Tibial nerve (tissue), 4 donors: ENCODE data around the gene KDM2B.

Experiments
- EP300 ChIP-seq, 2 donors: sonication (generic); formaldehyde crosslinking; IDR thresholded peaks; one replicate each; pipeline ENCODE4 v1.6.1; 2017; ENCODE audit warnings: antibody characterized with exemption in 2 of 2, mild to moderate bottlenecking in 1 of 2
- POLR2A ChIP-seq, 2 donors: fragments of 450-650 bp; IDR thresholded peaks; one replicate each; pipeline ENCODE4 v1.6.1; 2017; ENCODE audit warnings: antibody characterized with exemption in 2 of 2, mild to moderate bottlenecking in 2 of 2, moderate library complexity in 2 of 2
- TF ChIP-seq, protein P1 (sequence below), 5 experiments: fragments of 200-600 bp in 3 of 5; fragments of 450-650 bp in 2 of 5; sonication (generic) in 3 of 5; IDR thresholded peaks; one replicate each; pipeline ENCODE4 v1.5.1; 2016 to 2019; ENCODE audit warnings: antibody characterized with exemption in 5 of 5, mild to moderate bottlenecking in 3 of 5, moderate library complexity in 2 of 5

DNA sequence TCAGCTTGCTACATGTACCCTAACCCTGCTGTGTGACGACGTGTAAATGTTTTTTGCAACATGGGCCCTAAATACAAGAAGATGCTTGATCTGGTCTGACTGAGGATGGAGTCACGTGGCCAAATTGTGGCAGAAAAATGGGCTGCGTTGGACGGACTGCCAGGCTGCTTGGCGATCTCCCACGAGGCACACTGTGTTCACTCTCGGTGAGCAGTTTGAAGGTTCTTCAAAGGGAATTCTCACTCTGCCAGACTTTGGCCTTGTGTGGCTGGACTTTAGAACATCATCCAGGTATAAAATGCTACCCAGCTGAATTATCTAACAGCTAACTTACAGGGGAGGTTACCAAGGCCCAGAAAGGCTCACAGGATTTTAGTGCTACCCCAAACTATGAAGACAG, 85.1 kb downstream of the KDM2B start:
- TF ChIP-seq POLR2A (IDR thresholded peaks at IDR 0.05) (no peak), EP300 (IDR thresholded peaks at IDR 0.05) (no peak)
- TF ChIP-seq, protein P1, sequence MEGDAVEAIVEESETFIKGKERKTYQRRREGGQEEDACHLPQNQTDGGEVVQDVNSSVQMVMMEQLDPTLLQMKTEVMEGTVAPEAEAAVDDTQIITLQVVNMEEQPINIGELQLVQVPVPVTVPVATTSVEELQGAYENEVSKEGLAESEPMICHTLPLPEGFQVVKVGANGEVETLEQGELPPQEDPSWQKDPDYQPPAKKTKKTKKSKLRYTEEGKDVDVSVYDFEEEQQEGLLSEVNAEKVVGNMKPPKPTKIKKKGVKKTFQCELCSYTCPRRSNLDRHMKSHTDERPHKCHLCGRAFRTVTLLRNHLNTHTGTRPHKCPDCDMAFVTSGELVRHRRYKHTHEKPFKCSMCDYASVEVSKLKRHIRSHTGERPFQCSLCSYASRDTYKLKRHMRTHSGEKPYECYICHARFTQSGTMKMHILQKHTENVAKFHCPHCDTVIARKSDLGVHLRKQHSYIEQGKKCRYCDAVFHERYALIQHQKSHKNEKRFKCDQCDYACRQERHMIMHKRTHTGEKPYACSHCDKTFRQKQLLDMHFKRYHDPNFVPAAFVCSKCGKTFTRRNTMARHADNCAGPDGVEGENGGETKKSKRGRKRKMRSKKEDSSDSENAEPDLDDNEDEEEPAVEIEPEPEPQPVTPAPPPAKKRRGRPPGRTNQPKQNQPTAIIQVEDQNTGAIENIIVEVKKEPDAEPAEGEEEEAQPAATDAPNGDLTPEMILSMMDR (IDR thresholded peaks at IDR 0.05), result no peak
